T follicular helper cell (primary cell): ENCODE measurements around the gene ATRNL1.

Experiments used
- DNase-seq: peaks from one replicate; pipeline ENCODE4 v3.0.0-alpha.2; 2020; ENCODE audit warnings: low read depth

The ATRNL1 gene

DNA sequence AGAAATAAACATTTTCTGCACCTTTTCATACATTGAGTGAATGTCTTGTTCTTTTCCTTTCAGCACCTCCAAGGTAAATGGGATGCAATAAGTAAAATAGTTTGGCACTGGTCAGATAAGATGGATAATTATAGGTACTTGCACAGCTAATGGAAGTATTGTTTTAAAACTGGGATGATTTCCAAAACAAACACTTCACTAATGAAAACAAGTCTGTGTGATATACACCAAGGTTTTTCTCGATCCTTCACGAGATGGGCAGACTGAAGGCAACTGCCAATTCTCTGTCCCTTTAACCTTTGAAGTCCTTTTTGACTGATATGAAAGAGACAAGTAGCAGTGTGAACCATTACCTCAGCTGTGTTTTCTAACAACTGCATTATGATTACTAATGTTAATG, 756.0 kb downstream of the ATRNL1 start:
- no peak for DNase-seq

DNA sequence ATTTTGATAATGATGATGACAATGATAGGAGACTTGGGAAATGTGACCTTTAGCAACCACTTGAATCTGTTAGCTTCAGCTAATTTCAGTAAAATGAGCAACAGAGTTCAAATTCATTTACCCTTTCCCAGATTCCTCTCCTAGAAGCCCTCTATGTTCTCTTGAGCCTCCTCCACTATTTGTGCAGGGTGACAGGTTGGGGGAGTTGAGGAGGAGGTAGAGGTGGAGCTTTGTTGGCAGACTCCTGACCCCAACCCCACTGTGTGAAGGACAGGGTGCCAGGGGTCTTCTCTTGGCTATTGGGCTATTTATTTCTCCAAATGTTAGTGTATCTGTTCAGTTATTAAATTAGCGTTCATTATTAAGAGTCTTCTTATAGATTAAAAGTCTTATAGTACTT, 757.5 kb downstream of the ATRNL1 start:
- DNase-seq: no peak

DNA sequence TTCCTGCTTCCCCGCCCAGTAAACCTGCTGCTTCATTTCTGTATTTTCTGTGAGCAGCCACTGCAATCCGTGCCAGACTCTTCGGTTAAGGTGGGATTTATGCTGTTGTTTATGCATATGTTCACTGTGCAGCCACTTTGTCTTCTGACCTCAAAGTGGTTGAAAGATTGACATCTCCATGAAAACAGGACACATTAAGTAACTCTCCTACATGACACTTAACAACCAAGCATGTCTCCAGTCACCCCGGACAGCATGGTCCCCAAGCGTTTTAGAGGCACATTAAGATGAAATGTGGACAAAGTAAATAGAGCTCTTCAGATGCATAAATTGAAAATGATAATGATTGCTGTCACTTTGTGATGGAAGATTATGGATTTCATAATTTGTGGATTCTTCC, 758.5 kb downstream of the ATRNL1 start:
- DNase-seq: no peak

DNA sequence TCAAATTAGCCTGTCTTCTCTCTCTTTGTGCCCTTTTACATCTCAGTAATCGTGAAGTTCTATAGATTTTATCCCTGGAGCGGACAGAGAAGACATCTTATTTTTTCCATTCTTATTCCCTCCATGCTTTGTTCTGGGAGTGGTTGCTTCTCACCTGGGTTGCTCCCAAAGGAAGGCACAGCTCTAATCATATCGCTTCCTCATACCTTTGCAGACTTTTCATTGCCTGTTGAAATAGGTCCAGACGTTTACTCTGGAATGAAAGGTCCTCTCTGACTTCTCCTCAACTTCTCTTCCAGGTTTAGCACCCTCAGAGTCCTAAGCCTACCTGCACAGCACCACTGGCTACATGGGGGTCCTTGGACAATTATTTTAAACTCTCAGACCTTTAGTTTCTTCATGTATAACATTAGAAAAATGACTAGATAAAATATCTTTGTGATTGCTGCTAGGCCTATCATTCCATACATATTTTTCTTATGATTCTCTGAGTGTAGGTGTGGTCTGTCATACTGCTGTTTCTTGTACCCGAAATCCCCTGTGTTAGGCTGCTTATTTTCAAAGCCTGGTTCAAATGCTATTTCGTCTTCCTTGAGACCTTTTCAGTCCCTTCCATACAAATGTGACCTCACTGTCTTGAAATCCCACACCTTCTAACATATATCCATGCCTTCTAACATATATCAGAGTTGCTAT, 761.7 kb downstream of the ATRNL1 start:
- DNase-seq: no peak

DNA sequence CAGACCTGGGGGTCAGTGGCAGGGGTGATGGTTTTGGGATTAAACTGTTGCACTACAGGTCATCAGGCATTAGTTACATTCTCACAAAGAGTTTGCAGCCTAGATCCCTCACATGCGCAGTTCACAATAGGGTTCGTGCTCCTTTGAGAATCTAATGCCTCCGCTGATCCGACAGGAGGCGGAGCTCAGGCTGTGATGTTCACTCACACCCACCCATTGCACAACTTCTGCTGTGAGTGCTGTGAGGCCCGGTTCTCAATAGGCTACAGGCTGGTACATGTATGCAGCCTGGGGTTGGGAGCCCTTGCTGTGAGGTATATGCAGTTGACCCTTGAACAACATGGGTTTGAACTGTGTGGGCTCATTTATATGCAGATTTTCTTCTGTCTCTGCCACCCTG, 763.4 kb downstream of the ATRNL1 start:
- DNase-seq: no peak

DNA sequence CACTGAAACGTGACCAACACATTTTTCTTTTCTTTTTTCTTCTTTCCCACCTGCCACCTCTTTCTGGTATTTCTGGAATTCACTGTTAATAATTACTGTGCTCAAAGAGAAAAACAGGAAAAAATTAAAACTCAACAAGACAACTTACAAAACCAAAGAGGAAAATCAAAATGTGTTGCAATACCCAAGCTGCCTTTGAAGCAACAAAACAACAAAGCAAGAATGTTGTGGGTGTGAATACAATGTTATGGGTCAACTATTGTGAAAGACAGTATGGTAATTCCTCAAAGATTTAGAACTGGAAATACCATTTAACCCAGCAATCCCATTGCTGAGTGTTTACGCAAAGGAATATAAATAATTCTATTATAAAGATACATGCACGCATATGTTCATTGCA, 764.7 kb downstream of the ATRNL1 start:
- no peak for DNase-seq

DNA sequence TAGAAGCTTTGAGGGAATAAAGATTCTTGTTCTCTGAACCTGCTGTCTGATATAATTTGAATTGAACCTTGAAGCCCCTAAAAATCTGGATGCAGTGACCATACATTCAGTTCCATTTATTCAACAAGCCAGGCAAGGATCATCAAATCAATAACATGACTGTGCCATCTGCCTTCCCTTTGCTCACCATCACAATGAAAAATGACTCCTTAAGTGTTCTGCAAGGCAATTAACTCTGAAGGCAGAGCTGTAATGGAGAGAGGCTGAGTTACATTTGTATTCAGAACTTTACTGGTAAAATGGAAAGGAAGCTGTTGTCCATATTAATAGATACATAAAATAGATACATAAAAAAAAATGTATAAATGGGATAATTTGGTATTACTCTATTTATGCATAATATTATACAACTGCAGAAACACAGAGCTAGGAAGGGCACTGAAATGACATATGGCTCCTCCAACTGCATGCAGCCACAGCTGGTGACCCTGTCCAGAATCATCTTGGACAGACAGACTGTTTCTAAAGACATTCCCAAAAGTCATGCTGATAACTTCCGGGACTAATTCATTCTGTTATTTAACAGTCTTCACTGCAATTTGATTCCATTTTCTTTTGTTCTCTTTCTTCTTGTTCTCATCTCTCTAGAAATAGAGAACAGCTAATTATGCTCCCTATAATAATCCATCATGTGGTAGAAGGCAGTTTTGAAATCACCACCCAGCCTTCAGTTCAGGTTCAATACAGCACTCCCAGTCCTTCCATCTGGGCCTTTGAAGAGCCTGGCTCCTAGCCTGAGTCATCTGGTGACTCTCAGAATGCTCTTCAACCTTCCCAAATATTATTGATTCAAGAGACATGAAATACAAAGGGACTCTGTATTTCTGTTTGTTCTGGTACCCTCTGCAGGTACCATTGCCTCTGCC, 767.3 kb downstream of the ATRNL1 start:
- no peak for DNase-seq

DNA sequence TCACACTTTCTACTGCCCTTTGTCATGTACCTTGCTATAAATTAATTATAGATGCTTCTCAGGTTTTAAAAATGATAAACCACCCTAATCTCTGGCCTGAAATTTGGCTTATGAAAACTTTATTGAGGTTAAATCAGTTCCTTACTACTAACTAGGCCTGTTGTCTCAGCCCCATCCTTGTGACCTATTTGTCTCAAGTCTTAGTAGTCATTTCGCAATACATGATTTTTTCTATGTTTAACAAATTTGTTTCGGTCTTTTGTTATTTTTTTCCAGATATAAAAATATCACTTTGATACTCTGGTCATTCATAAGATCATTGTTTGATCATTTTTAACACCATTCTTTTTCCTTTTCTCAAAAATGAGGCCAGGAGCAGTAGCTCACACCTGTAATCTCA, 768.3 kb downstream of the ATRNL1 start:
- no peak for DNase-seq

DNA sequence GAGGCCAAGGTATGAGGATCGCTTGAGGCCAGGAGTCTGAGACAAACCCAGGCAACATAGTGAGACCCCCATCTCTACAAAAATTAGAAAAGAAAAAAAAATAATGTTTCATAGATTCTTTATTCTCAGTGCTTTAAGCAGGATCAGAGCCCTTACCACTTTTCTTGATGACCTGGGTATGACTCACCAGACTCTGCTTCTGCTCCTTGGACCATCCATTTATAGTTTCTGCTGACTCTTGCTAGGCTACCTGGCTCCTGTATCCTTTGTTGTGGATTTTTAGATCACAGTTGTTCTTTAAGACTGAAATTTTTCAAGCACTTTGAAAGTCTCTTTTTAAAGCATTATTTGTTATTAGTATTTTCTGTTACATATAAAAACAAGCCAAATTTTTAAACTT, 768.7 kb downstream of the ATRNL1 start:
- DNase-seq: no peak

DNA sequence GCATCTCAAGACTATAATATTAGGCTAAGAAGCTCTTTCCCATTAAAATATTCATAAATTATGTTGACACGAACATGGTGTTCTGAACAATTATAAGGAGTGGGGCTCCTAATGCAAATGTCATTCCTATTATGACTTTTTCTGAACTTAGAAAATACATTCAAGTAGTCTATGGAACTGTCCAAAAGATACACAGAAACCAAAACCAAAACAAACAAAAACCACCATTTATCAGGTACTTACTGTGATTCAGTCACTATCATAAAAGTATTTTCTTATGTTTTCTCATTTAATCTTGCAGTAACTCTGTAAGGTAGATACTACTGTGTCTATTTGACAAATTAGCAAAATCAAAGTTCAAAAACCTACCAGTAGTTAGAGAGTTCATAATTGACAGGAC, 773.0 kb downstream of the ATRNL1 start:
- no peak for DNase-seq

DNA sequence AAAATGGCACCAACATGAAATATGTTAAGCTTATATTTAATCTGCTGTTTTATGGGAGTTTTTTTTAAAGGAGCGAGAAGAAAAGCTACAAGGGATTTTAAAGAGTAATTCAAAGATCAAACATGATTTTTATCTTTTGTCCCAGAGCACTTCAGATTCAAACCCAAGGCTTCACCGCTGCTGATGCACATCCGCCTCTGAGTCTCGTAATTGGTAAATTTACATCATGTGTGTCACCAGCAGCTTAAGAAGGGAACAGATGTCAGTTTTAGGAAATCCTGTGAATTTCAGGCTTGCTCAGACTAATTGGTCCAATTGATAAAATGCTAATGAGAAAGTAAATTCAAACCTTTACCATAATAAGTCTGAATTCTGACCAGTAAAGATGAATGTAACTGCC, 773.5 kb downstream of the ATRNL1 start:
- DNase-seq: no peak

DNA sequence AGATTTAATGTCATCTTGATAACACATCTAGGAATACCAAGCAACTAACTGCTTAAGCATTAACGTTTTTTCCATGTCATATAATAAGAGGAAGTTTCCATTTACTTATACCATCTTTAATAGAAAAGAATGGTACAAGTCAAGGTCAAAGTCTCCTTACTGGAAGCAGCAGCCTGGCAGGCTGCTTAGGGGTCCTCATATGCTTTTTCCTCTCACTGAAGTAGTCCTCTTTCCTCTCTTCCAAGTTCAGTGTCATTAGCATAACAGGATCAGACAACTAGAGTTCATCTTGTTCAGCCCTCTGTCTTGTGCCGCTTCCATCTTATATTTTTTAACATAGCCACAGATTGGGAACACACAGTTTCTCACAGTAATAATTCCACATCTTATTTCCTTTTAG, 774.1 kb downstream of the ATRNL1 start:
- DNase-seq: no peak

DNA sequence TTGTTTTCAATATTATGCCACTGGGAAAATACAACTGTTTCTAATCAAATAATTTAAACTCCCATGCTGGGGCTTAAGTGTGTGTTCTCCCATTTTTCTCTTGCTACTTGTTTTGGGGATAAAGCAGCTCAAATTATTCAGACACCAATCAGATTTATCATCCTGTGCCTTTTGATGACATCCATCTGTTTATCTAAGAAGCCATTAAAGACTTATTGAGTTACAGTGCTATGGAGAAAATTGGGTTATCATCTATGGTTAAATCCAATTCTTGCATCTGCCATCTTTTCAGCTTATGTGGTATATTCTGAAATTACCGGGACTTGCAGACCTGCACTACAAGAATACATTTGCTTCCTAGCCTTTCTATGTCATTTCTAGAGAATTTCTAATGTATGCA, 778.7 kb downstream of the ATRNL1 start:
- DNase-seq: no peak

DNA sequence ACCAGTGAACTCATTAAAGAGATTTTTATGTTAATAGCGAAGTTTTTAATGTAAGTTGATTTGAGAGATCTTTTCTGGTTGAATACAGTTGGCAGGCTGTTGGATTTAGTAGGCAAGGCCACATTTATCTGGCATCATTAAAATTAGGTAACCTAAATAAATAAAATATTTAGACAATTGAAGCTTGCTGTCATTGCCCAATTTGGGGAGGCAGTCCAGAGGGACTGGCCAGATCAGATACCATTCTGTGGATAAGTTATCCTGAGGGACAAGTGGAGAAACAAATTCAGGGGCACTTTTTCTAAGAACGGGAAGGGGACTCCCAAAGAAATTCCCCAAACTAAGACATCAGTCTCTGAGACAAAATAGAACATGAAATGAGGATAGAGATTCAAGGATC, 782.0 kb downstream of the ATRNL1 start:
- DNase-seq: no peak

DNA sequence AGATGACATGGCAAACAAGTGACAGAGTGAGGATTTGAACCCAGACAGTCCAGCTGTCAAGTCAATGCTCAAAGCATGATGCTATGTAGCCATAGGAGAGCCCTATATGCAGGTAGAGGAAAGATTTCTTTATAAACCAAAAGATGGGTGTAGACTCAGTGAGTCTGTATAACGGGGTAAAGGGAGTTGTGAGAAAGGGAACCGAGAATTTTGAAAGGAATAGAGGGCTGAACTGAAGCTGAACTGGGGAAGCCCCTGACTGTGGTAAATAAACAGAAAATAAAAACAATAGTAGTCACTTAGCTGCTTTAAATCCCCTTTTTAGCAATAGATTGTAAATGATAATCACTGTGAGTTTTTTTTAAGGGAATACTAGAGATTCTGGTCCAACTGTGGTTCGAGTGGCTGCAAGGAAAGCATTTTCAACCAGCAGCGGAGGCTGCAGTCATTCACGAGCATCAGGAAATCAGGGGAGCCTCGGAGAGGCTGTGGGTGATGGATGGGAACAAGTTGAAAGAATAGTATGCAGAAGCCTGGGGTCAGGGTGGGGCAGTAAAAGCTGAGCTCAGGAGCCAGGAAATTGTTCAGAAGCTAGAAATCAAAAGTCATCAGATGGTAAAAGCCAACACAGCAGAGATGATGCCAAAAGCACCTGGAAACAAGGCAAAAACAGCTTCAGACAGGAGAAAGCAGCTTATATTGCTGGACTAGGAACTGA, 786.4 kb downstream of the ATRNL1 start:
- no peak for DNase-seq

DNA sequence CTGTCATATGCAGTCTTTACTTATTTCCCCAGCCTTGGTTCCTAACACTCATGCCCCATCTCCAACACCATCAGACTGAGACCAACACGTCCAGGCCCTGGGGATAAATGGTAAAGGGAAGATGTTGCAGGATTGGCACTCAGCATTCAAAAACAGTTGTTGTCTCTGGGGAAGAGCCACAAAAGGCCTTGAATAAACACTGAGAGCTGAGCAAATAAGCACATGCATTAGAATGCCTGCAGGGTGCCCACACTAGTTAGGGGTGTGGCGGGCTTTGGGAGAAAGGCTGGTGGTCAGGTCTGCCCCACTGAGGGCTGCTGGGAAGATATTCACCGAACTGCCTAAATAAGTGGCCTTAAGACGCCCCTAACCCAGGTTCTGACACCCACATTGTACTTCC, 788.9 kb downstream of the ATRNL1 start:
- DNase-seq: no peak

DNA sequence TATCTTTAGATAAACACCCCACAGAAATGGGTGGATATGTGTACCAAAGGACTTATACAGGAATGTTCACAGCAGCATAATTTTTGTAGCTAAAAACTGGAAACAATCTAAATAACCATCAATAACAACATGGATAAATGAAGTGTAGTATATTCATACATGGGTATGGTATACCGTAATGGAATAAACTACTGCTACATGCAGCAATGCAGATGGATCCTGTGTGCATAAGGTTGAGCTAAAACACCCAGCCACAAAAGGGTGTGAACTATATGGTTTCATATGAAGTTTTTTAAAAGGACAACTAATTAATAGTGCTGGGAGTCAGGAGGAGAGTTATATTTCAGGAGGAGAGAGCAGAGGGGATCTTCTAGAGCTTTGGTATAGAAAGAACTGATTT, 790.2 kb downstream of the ATRNL1 start:
- DNase-seq: no peak

DNA sequence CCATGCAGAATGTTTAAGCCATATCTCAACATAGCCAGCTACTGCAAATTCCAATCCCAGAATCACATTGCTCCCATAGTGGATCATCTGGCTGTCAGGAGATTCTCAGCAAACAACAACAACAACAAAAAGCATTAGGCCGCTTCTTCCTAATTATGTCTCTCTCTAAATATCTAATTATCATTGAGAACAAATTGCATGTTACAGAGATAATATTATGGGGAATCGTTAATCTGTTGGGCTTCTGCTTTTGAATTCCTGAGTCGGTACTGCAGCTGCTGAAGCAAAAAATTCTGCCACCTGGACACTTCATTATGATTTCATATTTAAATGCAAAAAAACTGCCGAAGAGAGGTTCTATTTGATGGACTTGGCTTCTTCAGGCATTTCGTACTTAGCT, 791.2 kb downstream of the ATRNL1 start:
- no peak for DNase-seq

DNA sequence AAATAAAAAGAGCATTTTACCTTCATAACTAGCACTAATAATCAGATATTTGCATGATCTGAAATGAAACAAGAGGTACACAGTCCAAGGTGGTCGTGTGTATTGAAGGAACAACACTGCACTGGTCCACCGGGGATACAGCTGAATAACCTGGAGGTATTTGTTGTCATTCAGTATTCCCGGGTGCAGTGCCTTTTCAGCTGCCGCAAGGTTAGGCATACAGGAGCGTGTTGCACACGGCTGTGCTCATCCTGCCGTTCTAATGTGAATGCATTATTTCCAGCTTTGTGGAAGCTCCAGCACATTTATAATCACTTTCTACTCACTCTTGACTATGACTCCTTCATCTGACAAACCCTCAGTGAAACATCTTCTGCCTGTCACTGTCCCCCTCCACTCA, 802.0 kb downstream of the ATRNL1 start:
- no peak for DNase-seq

DNA sequence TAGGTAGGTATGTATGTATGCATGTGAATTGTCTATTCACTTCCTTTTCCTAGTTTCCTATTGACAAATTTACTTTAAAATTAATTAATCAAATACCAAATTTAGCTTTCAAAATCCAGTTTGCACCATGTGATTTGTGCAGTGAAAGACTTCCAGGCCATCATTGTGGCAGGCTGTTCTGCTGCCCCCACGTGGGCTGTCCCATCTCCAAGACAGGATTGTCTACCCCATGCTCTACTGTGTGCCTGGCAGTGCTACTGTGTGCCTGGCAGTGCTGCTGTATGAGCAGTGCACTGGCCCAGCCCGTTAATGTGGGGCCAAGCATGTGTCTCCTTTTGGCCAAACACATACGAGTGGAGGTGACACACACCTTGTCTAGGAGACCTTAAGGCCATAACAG, 805.1 kb downstream of the ATRNL1 start:
- no peak for DNase-seq

DNA sequence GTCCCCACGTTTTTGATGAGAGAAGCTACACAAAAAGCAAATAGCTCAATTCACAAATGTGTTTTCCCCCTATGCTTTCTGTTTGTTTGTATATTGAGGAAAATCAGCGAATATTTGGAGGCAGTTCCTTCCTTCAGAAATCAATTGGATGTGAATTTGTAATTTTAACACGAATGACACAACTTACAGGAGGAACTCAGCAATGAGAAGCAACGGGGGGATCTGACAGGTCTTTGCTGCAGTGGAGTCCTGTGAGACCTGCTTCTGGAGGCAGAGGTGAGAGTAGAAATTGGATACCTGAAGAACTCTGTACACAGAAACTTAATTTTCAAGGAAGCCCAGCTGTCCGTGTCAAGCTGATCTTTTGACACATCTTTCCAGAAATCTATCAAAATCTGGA, 809.4 kb downstream of the ATRNL1 start:
- no peak for DNase-seq

DNA sequence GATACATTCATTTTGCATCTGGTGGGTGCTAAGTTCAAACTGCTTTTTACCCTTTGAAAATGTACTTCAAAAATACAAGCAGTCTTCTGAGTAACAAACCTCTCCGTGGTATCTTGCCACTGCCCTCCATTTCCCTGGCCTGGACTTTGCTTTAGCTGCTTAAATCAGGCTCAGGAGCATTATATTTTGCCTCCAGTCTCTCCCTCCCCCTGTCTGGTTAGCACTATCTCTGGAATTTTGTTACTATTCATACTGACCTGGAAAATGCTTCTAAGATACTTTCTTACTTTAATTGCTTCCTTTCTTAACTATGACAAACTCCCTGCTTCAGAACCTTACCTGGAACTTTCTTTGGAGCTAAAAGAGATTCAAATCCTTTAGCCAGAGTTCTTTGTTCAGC, 810.0 kb downstream of the ATRNL1 start:
- no peak for DNase-seq

DNA sequence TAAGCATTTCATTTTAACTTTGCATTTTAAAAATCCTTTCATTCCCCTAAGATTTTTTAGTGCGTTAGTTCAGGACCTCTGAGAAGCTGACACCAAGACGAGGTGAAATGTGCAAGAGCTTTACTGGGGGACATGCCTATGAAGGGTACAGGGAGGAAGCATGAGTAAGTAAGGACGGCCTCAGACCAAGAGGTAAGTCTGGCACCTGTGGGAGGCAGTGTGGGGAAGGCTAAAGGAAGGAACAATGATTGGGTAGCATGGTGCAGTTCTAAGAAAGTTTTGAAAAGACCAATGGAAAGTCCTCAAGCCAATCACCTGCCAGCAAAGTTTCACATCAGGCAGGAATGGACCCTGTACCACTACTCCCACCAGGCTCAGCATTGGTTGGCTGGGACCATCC, 810.7 kb downstream of the ATRNL1 start:
- no peak for DNase-seq
